HG03159 (cell line): Measurements from ENCODE around the gene SNAP47.

Source experiments
- ATAC-seq: cut with Tn5 transposase; IDR thresholded peaks from one replicate; pipeline ENCODE4 v1.9.1; 2021; ENCODE audit warnings: mild to moderate bottlenecking, moderate library complexity; ENCODE audit not compliant: unreplicated experiment

SNAP47 gene

DNA sequence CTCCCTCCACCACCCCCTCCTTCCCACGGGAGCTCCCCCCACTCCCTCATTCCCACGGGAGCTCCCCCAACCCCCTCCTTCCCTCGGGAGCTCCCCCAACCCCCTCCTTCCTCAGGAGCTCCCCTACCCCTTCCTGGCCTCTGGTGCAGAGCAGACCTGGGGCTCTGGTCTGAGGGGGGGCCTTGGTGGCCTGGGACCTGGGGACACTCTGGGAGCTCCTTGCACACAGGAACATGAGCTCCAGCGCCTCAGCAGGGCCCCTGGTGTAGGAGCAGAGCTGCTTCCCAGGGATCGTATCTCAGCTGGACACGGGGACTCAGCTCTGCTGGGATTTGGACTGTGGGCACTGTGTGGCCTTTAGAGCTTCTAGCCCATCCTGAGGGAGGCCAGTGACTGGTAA is 60.5 kb downstream of the SNAP47 start:
- no peak for ATAC-seq

DNA sequence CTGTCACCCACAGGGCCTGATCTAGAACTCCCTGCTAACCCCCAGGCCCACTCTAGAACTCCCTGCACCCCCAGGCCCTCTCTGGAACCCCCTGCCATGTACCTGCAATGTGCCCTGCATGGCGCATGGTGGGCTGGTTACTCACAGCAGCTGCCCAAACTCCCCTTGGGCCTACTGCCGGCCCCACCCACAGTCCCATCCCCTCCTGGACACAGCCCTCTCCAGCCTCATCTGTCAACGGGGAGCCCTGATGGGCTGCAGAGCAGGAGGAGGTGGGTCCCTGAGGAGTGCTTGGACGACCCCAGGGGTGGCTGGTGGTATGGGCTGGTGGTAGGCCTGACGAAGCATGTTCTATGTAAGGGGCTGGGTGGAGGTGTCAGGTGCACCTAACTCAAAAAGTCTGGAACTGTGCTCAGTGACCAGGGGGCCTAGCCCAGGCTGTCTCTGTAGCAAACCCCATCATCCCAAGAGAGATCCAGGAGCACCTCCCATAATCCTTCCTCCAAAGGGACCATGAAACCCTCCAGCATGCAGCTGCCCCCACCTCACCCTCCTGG is 61.2 kb downstream of the SNAP47 start:
- ATAC-seq, result no peak

DNA sequence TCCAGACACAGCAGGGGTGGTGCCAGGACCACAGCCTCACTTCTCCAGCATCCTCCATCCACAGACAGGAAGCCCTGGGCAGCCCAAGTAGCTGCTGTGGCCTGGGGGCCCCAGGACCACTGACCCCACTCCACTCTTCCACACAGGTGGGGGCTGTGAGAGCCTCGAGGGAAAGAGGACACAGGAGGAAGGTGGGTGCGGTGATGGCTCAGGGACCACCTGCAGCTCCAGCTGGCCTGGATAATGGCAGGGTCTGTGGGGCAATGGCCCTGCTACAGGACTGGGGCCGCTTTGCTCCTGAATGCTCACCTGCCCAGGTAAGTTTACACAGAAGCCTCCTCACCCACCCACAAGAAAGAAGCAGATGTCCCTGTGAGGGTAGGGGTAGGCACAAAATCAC is 61.9 kb downstream of the SNAP47 start:
- no peak for ATAC-seq

- no peak for ATAC-seq
Observed at GRCh38 chr1:227797625-227798024, 62.4 kb downstream of the SNAP47 start.

DNA sequence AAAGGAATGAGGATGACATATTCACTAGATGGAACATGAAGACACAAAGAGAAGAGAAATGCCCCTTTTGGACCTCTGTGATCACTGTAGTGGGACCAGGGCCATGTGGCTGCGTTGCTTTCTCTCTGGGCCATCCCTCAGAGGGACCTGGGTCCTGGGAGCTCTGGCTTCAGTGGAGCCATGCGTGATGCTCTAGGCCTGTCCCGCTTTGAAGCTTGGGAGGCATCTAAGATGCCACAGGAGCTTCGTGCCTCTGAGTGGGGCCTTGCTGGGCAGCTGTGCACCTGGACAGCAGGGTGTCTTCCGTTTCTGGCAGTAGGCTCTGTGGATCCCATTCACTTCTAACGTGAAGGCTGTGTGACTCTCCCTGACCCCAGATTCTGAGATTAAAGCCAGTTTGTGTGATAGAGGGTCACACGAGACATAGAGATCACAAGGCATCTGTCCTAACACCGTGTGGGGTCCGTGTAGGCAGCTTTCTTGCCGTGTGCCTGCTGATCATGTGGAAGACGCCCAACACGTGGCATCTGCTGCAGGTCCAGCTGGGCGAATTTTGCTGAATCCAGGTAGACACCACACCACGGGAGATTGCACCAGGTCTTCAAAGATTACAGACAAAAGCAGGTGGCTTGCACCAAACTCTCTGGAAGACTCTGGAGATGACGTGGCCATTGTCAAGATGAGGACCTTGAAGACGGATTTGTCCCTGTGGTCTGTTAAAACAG is 63.0 kb downstream of the SNAP47 start:
- ATAC-seq, result no peak

GRCh38 chr1:227799756-227800155 is 64.5 kb downstream of the SNAP47 start:
- no peak for ATAC-seq

GRCh38 chr1:227803933-227804332 is 68.7 kb downstream of the SNAP47 start:
- ATAC-seq, result no peak

DNA sequence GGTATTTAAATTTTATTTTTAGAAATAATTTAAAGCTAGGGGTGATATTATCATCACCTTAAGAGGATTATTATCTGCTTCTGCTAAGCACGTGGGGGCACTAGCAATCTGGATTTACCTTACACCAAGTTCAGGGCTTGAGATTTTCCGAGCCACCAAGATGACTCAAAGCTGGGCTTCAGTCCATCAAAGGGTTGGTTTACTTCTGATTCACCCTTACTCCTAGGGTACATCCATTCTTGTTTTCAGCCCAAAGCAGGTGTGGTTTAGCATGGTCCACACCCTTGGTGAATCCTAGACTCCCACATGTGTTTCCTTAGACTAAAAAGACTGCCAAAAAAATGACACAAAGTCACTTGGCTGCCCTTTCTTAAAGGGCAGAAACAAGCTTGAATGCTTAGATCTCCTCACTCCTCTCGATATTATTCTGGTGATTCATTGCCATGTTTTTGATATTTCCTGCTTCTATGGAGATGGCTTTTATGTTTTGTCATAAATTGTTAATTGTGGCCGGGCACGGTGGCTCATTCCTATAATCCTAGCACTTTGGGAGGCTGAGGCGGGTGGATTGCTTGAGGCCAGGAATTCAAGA is 70.5 kb downstream of the SNAP47 start:
- no peak for ATAC-seq

DNA sequence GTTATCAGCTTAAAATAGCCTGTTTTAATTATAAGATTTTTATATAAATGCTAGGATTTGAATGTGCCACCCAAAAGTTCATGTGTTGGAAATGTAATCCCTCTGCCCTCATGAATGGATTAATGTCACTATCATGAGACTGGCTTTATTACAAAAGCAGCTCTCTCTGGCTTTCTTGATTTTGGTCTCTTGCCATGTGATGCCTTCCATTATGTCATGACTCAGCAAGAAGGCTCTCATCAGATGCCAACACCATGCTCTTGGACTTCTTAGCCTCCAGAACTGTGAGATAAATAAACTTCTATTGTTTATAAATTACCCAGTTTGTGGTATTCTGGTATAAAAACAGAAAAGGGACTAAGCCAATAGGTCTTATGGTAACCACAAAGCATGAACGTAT is 73.3 kb downstream of the SNAP47 start:
- no peak for ATAC-seq

- no peak for ATAC-seq
Observed at GRCh38 chr1:227809026-227809425, 73.8 kb downstream of the SNAP47 start.

DNA sequence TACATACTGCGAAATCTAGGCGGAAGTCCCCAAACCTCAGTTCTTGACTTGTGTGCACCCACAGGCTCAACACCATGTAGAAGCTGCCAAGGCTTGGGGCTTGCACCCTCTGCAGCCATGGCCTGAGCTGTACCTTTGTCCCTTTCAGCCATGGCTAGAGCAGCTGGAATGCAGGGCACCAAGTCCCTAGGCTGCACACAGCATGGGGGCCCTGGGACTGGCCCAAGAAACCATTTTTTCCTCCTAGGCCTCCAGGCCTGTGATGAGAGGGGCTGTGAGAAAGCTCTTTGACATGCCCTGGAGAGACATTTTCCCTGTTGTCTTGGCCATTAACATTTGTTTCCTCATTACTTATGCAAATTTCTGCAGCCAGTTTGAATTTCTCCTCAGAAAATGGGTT is 78.7 kb downstream of the SNAP47 start:
- ATAC-seq, result no peak

- ATAC-seq, result no peak
Observed at GRCh38 chr1:227815468-227816409, 80.5 kb downstream of the SNAP47 start, which contains the start of gene PRSS38. Gene PRSS38, plus strand, starts transcription at chr1:227815675. Its CDS starts 42 bp downstream, at chr1:227815717.

DNA sequence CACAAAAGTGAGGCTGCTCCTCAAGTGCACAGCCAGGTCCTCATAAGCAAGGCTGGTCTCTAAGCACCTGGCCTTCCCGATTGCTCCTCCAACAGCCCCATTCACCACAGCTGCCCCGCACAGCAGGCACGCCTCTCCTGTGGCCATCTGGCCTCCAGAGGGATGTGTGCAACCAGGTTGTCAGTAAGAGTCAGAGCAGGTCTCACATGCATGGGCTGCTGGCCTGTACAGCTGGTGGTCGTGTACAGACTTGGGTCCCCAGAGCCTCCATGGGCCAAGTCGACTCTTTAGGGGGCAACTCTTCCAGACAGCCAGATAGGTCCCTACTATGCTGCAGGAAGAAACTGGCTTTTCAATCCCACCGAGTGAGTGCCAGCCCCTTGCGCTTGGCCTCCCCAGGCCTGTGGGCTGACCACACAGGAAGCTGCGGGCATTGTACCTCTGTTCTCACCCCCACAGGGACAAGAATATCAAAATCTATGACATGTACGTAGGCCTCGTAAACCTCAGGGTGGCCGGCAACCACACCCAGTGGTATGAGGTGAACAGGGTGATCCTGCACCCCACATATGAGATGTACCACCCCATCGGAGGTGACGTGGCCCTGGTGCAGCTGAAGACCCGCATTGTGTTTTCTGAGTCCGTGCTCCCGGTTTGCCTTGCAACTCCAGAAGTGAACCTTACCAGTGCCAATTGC is 81.7 kb downstream of the SNAP47 start:
- ATAC-seq, result no peak

GRCh38 chr1:227823537-227823936 is 88.3 kb downstream of the SNAP47 start:
- no peak for ATAC-seq

DNA sequence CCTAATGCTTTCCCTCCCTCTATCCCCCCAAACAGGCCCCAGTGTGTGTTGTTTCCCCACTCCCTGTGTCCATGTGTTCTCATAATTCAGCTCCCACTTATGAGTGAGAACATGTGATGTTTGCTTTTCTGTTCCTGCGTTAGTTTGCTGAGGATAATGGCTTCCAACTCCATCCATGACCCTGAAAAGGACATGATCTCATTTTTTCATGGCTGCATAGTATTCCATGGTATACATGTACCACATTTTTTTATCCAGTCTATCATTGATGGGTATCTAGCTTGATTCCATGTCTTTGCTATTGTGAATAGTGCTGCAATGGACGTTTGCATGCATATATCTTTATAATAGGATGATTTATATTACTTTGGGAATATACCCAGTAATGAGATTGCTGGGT is 89.0 kb downstream of the SNAP47 start:
- no peak for ATAC-seq

GRCh38 chr1:227828786-227829185 is 93.6 kb downstream of the SNAP47 start:
- no peak for ATAC-seq
